ENCODE measurements around the gene STUM. TPM values are rescaled to one million over a fixed set of nuclear protein-coding genes. Genes with fewer than 3 reads are reported as not detected.

The STUM gene
- total and polyA plus RNA-seq, 4 donors: 0.13 to 3.0 (median 1.7) TPM

- intact Hi-C loops (cut with DNase I): loop anchor here in 1 of 2 donors (5.0 kb wide), 1 partner anchor 277 kb away; no protein-coding TSS in a partner anchor
- Histone ChIP-seq H3K4me3 (ENCODE audit: low read length in 2 of 2) (no peak overlapping the region), H3K9me3 (ENCODE audit: control insufficient read depth, low read length) (no peaks in the 10 kb centered on the region), H3K36me3 (ENCODE audit: control insufficient read depth in 1 of 2, insufficient read depth in 2 of 2, low read length in 1 of 2) (no peaks in the 10 kb centered on the region), H3K27me3 (ENCODE audit: control insufficient read depth in 1 of 2, insufficient read depth in 2 of 2, low read length in 1 of 2) (no peaks in the 10 kb centered on the region), H3K4me1 (ENCODE audit: control insufficient read depth in 1 of 2, insufficient read depth in 2 of 2, low read length in 2 of 2) (peaks cover 0 to 2% of the 10 kb centered on the region in 2 donors), H3K27ac (ENCODE audit: low read depth in 1 of 2, low read length in 2 of 2) (no peak overlapping the region)
- WGBS, 2 donors: 90 to 91% methylated on average over 5 of the region's 5 CpGs
- ATAC-seq (ENCODE audit: low FRiP score) (no peak), DNase-seq (no peak)
Observed at GRCh38 chr1:226550672-226551041, 2.1 kb downstream of the STUM start.

GRCh38 chr1:226551299-226551698, 2.7 kb downstream of the STUM start:
- intact Hi-C loops (cut with DNase I): loop anchor here in 1 of 2 donors (5.0 kb wide), 1 partner anchor 276 kb away; no protein-coding TSS in a partner anchor
- DNase-seq (no peak), ATAC-seq (ENCODE audit: low FRiP score) (no peak)
- Histone ChIP-seq H3K4me3 (ENCODE audit: low read length in 2 of 2) (no peak overlapping the region), H3K27me3 (ENCODE audit: control insufficient read depth in 1 of 2, insufficient read depth in 2 of 2, low read length in 1 of 2) (no peaks in the 10 kb centered on the region), H3K36me3 (ENCODE audit: control insufficient read depth in 1 of 2, insufficient read depth in 2 of 2, low read length in 1 of 2) (no peaks in the 10 kb centered on the region), H3K9me3 (ENCODE audit: control insufficient read depth, low read length) (peaks cover under 1% of the 10 kb centered on the region), H3K4me1 (ENCODE audit: control insufficient read depth in 1 of 2, insufficient read depth in 2 of 2, low read length in 2 of 2) (peaks cover 0 to 2% of the 10 kb centered on the region in 2 donors), H3K27ac (ENCODE audit: low read depth in 1 of 2, low read length in 2 of 2) (no peak overlapping the region)
- WGBS, 2 donors: 47 to 48% methylated on average over 2 of the region's 2 CpGs

- Histone ChIP-seq H3K4me1 (ENCODE audit: control insufficient read depth in 1 of 2, insufficient read depth in 2 of 2, low read length in 2 of 2) (peaks cover 0 to 2% of the 10 kb centered on the region in 2 donors), H3K4me3 (ENCODE audit: low read length in 2 of 2) (no peak overlapping the region), H3K9me3 (ENCODE audit: control insufficient read depth, low read length) (peaks cover 1% of the 10 kb centered on the region), H3K27ac (ENCODE audit: low read depth in 1 of 2, low read length in 2 of 2) (no peak overlapping the region), H3K36me3 (ENCODE audit: control insufficient read depth in 1 of 2, insufficient read depth in 2 of 2, low read length in 1 of 2) (no peaks in the 10 kb centered on the region), H3K27me3 (ENCODE audit: control insufficient read depth in 1 of 2, insufficient read depth in 2 of 2, low read length in 1 of 2) (no peaks in the 10 kb centered on the region)
- no peak for ATAC-seq (ENCODE audit: low FRiP score)
- DNase-seq: no peak
- intact Hi-C loops (cut with DNase I): loop anchor here in 1 of 2 donors (5.0 kb wide), 1 partner anchor 275 kb away; no protein-coding TSS in a partner anchor
- WGBS, 2 donors: 78 to 84% methylated on average over 4 of the region's 4 CpGs
Observed at GRCh38 chr1:226552061-226552460, 3.5 kb downstream of the STUM start.

- H3K9me3 ChIP-seq (ENCODE audit: control insufficient read depth, low read length): peaks cover 1% of the 10 kb centered on the region
- H3K36me3 ChIP-seq (ENCODE audit: control insufficient read depth in 1 of 2, insufficient read depth in 2 of 2, low read length in 1 of 2): no peaks in the 10 kb centered on the region
- DNase-seq (no peak), ATAC-seq (ENCODE audit: low FRiP score) (no peak)
- H3K4me1 ChIP-seq (ENCODE audit: control insufficient read depth in 1 of 2, insufficient read depth in 2 of 2, low read length in 2 of 2): peaks cover 0 to 2% of the 10 kb centered on the region in 2 donors
- intact Hi-C loops (cut with DNase I): loop anchor here in 1 of 2 donors (5.0 kb wide), 1 partner anchor 274 kb away; no protein-coding TSS in a partner anchor
- no peaks in the 10 kb centered on the region for H3K27me3 ChIP-seq (ENCODE audit: control insufficient read depth in 1 of 2, insufficient read depth in 2 of 2, low read length in 1 of 2)
- no peak overlapping the region for H3K27ac ChIP-seq (ENCODE audit: low read depth in 1 of 2, low read length in 2 of 2)
- no peak overlapping the region for H3K4me3 ChIP-seq (ENCODE audit: low read length in 2 of 2)
- 91 to 98% methylated on average over 2 of the region's 2 CpGs for WGBS, 2 donors
Observed at GRCh38 chr1:226553266-226553923, 4.8 kb downstream of the STUM start.

GRCh38 chr1:226553924-226554282, 5.3 kb downstream of the STUM start:
- no peak for ATAC-seq (ENCODE audit: low FRiP score)
- H3K4me1 ChIP-seq (ENCODE audit: control insufficient read depth in 1 of 2, insufficient read depth in 2 of 2, low read length in 2 of 2): peaks cover 0 to 2% of the 10 kb centered on the region in 2 donors
- no peaks in the 10 kb centered on the region for H3K27me3 ChIP-seq (ENCODE audit: control insufficient read depth in 1 of 2, insufficient read depth in 2 of 2, low read length in 1 of 2)
- WGBS, 2 donors: 90% methylated on average over 6 of the region's 6 CpGs
- no peak for DNase-seq
- intact Hi-C loops (cut with DNase I): loop anchor here in 1 of 2 donors (5.0 kb wide), 1 partner anchor 273 kb away; no protein-coding TSS in a partner anchor
- no peaks in the 10 kb centered on the region for H3K36me3 ChIP-seq (ENCODE audit: control insufficient read depth in 1 of 2, insufficient read depth in 2 of 2, low read length in 1 of 2)
- H3K27ac ChIP-seq (ENCODE audit: low read depth in 1 of 2, low read length in 2 of 2): no peak overlapping the region
- peaks cover 1% of the 10 kb centered on the region for H3K9me3 ChIP-seq (ENCODE audit: control insufficient read depth, low read length)
- no peak overlapping the region for H3K4me3 ChIP-seq (ENCODE audit: low read length in 2 of 2)

- WGBS, 2 donors: 96% methylated on average over 4 of the region's 4 CpGs
- Histone ChIP-seq H3K36me3 (ENCODE audit: control insufficient read depth in 1 of 2, insufficient read depth in 2 of 2, low read length in 1 of 2) (no peaks in the 10 kb centered on the region), H3K9me3 (ENCODE audit: control insufficient read depth, low read length) (peaks cover 1% of the 10 kb centered on the region), H3K27me3 (ENCODE audit: control insufficient read depth in 1 of 2, insufficient read depth in 2 of 2, low read length in 1 of 2) (no peaks in the 10 kb centered on the region), H3K4me3 (ENCODE audit: low read length in 2 of 2) (no peak overlapping the region), H3K4me1 (ENCODE audit: control insufficient read depth in 1 of 2, insufficient read depth in 2 of 2, low read length in 2 of 2) (peaks cover 0 to 2% of the 10 kb centered on the region in 2 donors), H3K27ac (ENCODE audit: low read depth in 1 of 2, low read length in 2 of 2) (no peak overlapping the region)
- ATAC-seq (ENCODE audit: low FRiP score) (no peak), DNase-seq (no peak)
- intact Hi-C loops (cut with DNase I): no loop called here
Observed at GRCh38 chr1:226555092-226555491, 6.5 kb downstream of the STUM start.

- Histone ChIP-seq H3K4me3 (ENCODE audit: low read length in 2 of 2) (no peak overlapping the region), H3K27ac (ENCODE audit: low read depth in 1 of 2, low read length in 2 of 2) (no peak overlapping the region), H3K4me1 (ENCODE audit: control insufficient read depth in 1 of 2, insufficient read depth in 2 of 2, low read length in 2 of 2) (peaks cover 0 to 2% of the 10 kb centered on the region in 2 donors), H3K9me3 (ENCODE audit: control insufficient read depth, low read length) (peaks cover 1% of the 10 kb centered on the region), H3K36me3 (ENCODE audit: control insufficient read depth in 1 of 2, insufficient read depth in 2 of 2, low read length in 1 of 2) (no peaks in the 10 kb centered on the region), H3K27me3 (ENCODE audit: control insufficient read depth in 1 of 2, insufficient read depth in 2 of 2, low read length in 1 of 2) (no peaks in the 10 kb centered on the region)
- no peak for DNase-seq
- WGBS, 2 donors: 92 to 95% methylated on average over 2 of the region's 2 CpGs
- intact Hi-C loops (cut with DNase I): no loop called here
- ATAC-seq (ENCODE audit: low FRiP score): no peak
Observed at GRCh38 chr1:226557424-226557823, 8.9 kb downstream of the STUM start.

GRCh38 chr1:226558036-226558650, 9.6 kb downstream of the STUM start:
- intact Hi-C loops (cut with DNase I): no loop called here
- ATAC-seq (ENCODE audit: low FRiP score) (no peak), DNase-seq (no peak)
- Histone ChIP-seq H3K4me1 (ENCODE audit: control insufficient read depth in 1 of 2, insufficient read depth in 2 of 2, low read length in 2 of 2) (peaks cover 0 to 2% of the 10 kb centered on the region in 2 donors), H3K36me3 (ENCODE audit: control insufficient read depth in 1 of 2, insufficient read depth in 2 of 2, low read length in 1 of 2) (no peaks in the 10 kb centered on the region), H3K4me3 (ENCODE audit: low read length in 2 of 2) (no peak overlapping the region), H3K9me3 (ENCODE audit: control insufficient read depth, low read length) (peaks cover 1% of the 10 kb centered on the region), H3K27ac (ENCODE audit: low read depth in 1 of 2, low read length in 2 of 2) (no peak overlapping the region), H3K27me3 (ENCODE audit: control insufficient read depth in 1 of 2, insufficient read depth in 2 of 2, low read length in 1 of 2) (no peaks in the 10 kb centered on the region)
- WGBS, 2 donors: 54 to 59% methylated on average over 6 of the region's 6 CpGs

- Histone ChIP-seq H3K4me3 (ENCODE audit: low read length in 2 of 2) (no peak overlapping the region), H3K36me3 (ENCODE audit: control insufficient read depth in 1 of 2, insufficient read depth in 2 of 2, low read length in 1 of 2) (no peaks in the 10 kb centered on the region), H3K9me3 (ENCODE audit: control insufficient read depth, low read length) (peaks cover 1% of the 10 kb centered on the region), H3K4me1 (ENCODE audit: control insufficient read depth in 1 of 2, insufficient read depth in 2 of 2, low read length in 2 of 2) (peaks cover 2% of the 10 kb centered on the region in 2 donors), H3K27ac (ENCODE audit: low read depth in 1 of 2, low read length in 2 of 2) (no peak overlapping the region), H3K27me3 (ENCODE audit: control insufficient read depth in 1 of 2, insufficient read depth in 2 of 2, low read length in 1 of 2) (no peaks in the 10 kb centered on the region)
- no peak for DNase-seq
- intact Hi-C loops (cut with DNase I): no loop called here
- 94 to 96% methylated on average over 7 of the region's 7 CpGs for WGBS, 2 donors
- no peak for ATAC-seq (ENCODE audit: low FRiP score)
Observed at GRCh38 chr1:226560243-226560642, 11.7 kb downstream of the STUM start.
